HG03064 (cell line): ENCODE measurements around the gene LY6G5B.
"Not testable (repeated sequence)": the region's sequence is repeated elsewhere in the genome, so short reads cannot be mapped to it uniquely, and the experiment has no call there.

Experiments
- ATAC-seq: cut with Tn5 transposase; IDR thresholded peaks from one replicate; pipeline ENCODE4 v1.9.1; 2021; ENCODE audit warnings: low read depth; ENCODE audit not compliant: unreplicated experiment

LY6G5B gene

DNA sequence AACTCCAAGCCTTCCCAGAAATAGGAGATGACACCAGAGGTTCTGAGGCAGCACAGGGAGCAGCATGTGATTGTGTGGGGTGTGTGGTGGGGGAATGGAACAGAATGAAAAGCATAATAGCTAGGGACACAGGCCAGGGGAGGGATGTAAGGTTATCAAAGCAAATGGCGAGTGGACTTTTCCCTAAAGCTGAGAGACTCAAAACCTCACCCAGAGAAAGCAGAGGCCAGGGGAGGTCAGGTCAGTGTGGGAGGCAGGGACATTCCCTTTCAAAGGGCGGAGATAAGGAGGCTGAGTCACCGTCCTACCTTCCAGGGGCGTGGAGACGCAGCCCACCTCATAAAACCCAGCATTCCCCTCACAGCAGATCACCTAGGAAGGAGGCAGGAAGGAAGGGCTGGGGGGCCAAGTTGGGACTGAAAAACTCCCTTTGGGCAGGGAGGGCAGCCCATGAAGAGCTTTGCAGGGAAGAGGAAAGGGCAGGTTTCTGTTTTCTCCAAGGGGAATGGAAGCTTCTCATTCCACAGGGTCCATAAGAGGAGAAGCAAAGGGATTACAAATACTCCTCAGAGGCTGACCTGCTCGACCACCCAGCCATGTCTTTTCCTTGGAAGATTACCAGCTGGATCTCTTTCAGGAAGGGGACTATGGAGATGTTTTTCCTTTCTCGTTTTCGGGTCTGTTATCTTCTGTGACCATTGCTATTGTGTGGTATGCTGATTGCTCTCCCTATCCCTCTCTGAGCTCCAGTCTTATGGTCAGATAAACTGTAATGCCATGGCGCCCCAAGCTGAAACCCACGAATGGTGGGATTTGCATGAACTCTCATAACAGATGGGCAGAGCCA, 20.7 kb downstream of the LY6G5B start:
- ATAC-seq, result no peak

DNA sequence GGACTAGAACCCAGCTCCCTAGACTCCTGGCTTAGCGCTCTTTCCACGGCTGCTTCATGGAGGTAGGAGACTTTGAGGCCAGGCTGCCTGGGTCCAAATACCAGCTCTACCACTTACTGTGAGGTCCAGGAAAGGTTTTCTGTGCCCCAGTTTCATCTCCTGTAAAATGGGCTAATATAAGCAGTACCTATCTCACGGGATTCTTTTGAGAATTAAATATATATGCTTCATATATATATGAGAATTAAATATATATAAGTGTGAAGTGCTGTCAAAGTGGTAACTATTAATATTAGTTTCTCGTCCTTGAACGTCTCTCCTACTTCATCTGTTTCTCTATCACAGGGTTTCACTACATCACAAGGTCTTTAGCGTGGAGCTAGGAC, 21.3 kb downstream of the LY6G5B start:
- no peak for ATAC-seq

DNA sequence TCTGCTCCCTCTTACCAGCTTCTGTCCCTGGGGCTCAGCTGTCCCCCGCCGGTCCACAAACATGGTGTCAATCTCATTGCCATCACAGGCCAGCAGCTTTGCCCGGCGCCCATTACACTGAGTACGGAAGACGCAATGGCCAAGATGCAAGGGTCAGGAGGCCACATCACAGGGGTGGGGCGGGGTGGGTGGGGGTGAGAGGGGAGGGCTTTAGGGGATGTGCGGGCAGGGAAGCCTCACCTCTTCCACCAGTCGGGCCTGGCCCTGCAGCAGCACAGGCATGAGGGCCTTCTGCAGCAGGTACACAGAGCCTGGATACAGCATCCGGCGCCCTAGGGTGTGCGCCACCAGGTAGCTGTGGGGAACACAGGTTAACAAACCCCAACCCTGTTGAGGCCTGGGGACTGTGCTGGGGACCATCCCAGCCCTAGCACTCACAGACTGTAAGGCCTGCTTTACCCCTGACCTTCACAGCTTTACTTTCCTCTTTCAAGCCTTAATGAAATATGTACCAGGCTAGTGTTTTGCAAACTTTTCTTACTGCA, 21.9 kb downstream of the LY6G5B start:
- no peak for ATAC-seq

DNA sequence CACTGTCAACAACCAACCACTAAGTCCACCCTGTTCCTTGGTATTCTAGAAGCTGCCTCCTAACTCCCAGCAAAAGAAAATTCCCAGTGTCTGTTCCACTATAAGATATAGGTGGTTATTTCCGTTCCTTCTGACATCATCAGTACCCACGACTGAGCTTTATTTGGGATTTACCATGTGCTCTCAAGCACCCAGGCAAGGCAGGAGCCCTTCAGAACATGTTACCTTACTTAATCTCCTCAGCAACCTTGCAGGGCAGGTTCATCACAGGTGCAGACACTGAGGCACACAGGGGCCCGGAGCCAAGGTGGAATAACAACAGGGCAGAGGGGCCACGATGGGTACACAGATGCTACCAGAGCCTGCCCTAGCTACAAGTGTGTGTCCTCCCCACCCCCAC, 22.6 kb downstream of the LY6G5B start:
- ATAC-seq, result no peak

DNA sequence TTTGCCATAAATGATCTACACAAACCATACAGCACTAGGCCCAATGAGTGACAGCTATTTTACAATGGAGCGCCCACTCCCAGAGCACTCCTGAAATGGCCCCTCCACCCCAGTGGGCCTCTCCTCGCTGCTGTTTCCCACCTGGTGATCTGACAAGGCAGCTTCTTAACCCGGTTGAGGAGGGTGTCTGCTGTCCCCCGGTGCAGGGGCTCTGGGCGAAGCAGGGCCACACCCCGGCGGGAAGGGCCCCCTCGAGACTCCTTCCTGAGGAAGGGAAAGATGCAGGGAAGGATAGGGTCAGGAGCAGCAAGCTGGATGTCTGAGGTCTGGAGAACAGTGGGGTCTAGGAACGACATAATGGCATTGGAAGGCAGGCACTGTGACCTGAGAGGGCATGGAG, 23.1 kb downstream of the LY6G5B start:
- ATAC-seq, result no peak

DNA sequence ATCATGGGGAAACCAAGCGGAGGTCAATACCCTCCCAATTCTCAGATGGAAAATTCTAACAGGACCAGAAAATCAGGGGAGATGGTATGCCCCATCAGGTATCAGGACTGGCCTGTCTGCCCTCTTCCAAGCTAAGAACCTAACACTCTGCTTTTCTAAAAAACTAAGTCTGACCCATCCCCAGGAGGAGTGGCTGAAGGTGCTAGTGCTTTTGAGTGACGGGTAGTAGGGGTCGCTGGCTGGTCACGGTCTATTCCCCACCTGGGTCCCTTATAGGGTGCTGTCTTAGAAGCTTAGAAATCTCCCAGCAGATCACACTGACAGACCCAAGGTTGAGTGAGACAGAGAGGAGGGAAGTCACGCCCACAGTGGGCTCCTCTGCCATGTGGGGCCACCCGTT, 23.8 kb downstream of the LY6G5B start:
- ATAC-seq, result no peak

DNA sequence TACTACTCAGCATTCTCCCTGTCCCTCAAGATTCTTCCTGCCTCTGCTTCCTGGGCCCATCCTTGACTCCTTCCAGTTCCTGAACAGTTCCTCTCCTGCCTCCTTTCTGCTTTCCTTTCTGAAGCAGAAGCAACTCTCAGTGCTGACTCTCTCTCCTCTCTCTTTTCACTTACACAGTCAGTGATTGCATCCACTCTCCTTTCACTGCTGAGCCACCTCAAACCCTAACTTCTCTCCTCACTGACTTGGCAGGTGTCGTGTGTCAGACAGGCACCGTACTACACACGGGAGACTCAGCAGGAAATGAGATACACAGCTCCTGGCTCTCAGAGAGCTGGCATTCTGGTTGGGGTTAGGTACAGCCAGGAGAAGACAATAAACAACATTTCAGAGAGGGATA, 27.8 kb downstream of the LY6G5B start:
- no peak for ATAC-seq

DNA sequence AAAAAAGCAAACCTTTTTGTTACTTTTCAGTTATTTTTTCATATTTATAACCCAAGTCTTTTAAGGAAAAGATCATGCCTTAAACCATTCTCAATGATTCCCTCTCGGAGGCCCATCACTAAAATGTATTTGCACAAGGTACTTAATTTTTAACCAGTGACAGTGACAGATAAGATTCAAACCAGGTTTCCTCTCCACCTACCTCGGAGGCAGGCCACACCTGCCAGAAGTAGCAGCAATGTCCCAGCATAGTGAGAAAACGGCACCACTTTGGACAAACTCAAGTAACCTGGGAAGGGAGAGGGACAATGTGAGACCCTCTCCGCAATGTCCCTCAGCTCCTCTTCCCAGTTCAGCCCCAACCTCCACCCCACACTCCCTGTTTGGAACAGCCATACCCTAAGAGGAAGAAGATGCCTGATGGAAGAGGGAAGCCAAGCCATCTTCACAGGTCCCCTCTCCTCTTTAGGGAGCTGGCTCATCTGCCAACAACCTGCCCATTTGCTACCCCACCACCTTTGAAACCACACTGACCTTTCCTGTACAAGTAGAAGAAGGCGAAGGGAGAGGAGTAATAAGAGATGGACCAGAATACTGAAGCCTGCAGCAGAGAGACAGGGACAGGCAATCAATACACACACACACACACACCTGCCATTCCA, 31.1 kb downstream of the LY6G5B start:
- no peak for ATAC-seq

DNA sequence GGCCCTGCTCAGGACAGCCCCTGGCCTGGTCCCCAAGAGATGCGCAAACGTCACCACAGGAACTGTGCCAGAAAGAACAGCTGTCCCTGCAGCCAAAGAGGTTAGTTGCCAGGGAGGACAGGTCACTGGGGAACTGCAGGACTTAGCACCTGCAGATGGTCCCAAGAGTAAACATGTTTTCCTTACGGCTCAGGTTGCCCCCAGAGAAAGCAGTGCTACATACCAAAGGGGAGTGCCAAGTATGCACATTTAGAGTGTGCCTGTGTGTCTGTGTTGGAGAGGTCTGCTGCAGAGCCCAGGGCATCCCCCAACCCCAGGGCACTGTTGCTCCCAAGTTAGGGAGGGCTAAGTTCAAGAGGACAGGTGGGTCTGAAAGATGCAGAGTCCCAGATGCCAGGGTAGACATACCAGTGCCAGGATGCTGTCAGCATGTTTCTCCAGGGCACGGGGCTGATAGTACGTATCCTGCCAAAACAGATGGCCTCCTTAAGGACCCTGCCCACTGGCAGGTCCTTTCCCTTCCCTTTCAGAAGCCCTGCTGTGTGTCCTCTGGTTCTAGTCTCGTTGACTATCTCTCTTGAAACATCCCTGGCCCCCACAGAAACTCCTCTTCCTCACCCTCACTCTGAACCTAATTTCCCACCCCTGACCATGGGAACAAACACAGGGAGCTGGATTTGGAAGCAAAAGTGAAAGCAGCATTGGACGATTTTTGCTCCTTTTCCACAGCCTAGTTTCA, 32.1 kb downstream of the LY6G5B start:
- ATAC-seq, result no peak

DNA sequence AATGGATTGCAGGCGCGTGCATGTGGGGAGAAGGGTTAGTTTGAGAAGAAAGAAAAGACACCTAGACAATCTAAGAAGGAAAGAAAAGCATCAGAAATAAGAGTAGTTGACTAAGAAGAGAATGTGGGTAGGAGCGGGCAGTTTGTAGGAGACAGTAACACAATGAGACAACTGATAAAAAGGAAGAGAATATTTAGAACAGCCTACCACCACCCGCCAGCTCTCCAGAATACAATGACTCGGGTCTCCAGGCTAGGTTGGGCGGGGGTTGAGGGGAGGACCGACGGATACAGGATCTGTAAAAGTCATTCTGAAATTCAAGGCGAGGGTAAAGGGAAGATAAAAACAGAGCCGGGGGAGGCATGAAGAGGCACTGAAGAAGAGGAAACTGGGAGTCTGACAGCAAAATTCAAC, 32.6 kb downstream of the LY6G5B start:
- ATAC-seq, result no peak

DNA sequence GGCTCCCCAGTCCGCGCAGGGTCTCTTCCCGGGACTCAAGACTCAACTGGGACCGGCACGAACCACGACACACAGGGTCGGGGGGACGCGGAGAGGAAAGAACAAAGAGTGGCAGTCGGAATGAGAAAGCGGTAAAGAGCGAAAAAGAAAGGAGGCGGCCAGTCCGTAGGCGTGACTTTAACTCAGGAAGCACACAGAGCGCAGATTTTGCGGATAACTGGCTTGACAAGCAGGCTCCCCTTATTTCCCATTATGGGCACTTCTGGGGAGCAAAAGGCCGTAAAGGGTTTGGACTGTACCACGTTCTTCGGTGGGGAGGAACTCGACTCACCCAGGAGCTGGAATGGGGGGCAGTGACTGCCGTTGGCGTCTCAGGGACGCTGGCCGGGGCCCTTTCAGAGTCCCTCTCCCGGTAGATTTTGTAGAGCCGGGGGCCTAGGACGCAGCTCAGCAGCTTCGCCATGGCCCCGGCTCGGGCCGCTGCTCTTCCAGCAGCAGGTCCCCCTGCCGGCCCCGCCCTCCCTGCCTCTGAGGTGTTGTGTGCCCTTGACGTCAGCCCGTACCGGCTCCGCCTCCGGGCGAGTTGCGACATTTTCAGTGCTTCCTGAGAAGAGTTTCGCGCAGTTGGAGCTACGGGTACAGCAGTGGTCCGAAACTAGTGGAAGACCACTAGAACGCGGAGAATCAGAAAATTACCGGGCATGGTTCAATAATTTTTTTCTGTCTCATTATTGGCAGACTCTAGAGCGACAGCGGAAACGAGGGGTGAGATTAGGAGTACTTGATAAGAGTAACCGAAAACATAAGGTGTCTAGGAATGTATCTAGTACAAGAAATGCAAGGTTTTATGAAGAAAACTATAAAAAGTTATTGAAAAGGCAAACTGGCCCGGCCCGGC, 33.3 kb downstream of the LY6G5B start, which contains the start of gene ABHD16A:
Gene ABHD16A (minus strand): TSS at position 506 of the 898 bp plus-strand sequence. CDS start 43 bp downstream, at position 463.
- peak; percentile 80 for ATAC-seq

DNA sequence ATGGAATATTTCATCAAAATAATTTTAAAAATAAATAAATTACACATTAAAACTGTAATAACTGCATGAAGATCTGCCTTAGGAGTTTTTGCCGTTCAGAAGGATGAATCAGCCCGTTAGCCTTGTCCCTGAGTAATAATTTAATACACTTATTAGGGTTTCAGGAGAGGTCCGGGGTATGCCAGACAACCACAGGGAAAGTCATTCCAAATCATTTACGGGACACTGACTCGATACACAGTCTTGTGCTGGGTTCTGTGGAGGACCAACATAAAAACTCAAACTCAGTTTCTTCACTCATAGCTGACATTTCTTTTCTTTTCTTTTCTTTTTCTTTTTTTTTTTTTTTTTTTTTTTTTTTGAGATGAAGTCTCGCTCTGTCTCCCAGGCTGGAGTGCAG, 36.2 kb downstream of the LY6G5B start:
- no peak for ATAC-seq

DNA sequence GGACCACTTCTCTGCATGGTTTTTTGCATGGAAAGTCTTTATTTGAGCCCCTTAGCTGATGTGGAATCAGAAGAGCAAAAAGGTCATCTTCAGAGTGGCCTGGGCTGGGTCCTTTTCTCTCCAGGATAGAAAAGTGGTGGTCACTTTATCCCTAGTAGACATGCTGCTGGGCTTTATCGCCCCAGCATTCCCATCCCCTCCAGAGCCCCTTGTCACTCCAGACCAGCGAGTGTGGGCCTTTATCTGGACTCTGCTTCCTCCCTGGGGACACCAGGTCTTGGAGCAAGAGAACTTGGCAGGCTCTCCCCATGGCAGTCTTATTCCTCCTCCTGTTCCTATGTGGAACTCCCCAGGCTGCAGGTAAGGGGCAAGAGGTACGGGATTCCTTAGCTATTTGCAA, 36.8 kb downstream of the LY6G5B start, which contains the start of gene LY6G6F:
Gene LY6G6F (plus strand): TSS at position 268 of the 400 bp plus-strand sequence. CDS start 41 bp downstream, at position 309.
- no peak for ATAC-seq

DNA sequence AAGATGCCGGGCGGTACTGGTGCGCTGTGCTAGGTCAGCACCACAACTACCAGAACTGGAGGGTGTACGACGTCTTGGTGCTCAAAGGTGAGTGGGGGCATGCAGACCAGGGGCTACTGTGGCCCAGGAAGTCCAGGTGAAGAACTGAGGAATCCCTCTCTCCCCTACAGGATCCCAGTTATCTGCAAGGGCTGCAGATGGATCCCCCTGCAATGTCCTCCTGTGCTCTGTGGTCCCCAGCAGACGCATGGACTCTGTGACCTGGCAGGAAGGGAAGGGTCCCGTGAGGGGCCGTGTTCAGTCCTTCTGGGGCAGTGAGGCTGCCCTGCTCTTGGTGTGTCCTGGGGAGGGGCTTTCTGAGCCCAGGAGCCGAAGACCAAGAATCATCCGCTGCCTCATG, 37.9 kb downstream of the LY6G5B start:
- no peak for ATAC-seq

DNA sequence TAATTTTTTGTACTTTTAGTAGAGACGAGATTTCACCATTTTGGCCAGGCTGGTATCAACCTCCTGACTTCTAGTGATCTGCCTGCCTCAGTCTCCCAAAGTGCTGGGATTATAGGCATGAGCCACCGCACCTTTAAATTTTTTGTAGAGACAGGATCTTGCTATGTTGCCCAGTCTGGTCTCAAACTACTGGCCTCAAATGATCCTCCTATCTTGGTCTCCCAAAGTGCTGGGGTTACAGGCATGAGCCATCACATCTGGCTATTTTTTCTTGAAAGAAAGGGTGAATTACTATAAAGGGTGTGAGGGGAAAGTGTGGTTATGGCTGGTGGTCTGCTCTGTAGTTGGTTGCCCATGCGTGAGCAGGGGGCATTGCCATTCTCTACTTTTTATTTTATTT, 38.4 kb downstream of the LY6G5B start:
- ATAC-seq, result no peak

DNA sequence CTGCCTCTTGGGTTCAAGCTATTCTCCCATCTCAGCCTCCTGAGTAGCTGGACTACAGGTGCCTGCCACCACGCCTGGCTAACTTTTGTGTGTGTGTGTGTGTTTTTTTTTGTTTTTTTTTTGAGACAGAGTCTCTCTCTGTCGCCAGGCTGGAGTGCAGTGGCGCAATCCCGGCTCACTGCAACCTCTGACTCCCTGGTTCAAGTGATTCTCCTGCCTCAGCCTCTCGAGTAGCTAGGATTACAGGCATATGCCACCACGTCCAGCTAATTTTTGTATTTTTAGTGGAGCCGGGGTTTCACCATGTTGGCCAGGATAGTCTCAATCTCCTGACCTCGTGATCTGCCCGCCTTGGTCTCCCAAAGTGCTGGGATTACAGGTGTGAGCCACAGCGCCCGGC, 39.4 kb downstream of the LY6G5B start:
- ATAC-seq, result not testable (repeated sequence)

DNA sequence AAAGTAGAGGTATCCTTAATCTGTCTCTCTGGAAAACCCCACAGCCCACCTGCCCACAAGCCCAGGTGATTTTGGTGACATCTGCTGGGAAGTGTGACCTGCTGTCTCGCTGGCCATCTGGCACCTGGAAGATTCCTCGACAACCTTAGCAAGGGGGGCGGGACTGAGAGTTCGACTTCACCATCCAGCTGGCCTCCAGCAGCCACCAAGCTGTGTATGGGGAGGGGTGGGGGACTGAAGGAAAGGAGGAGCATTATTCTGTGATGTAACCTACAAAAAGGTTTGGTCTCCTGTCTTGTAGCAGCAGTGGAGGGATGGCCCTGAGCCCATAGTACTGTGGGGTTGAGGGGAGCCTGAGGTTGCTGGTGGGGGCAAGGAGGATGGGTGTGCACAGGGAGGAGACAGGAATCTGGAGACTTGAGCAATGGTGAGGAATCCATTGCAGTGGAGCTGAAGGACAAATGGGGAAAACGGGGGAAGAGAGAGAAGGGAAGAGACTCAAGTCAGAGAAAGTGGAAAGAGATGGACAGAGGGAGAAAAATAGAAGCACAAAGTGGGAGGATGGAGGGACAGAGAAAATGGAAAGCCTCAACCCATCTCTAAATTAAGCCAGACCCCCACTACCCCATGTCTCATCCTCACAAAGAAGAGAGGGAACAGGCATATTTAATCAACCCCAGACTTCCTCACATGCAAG, 40.9 kb downstream of the LY6G5B start:
- no peak for ATAC-seq

DNA sequence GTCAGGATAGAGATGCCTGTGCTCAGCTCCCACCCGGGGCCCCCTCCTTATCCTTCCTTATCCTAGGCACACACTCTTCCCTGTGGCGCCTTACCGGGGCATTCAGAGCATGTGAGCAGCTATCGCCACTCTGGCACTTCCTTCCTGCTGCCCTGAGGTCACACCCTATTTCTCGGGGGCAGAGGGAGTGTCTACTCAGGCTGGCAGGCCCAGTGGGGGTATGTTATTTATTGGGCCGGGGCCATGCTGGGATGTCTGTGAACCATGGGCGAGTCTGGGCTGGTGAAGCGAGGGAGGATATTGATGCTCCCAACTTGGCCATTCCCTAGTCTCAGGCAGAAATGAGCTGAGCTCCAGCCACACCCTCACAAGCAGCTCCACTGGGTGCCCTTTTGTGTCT, 41.5 kb downstream of the LY6G5B start:
- ATAC-seq, result no peak

DNA sequence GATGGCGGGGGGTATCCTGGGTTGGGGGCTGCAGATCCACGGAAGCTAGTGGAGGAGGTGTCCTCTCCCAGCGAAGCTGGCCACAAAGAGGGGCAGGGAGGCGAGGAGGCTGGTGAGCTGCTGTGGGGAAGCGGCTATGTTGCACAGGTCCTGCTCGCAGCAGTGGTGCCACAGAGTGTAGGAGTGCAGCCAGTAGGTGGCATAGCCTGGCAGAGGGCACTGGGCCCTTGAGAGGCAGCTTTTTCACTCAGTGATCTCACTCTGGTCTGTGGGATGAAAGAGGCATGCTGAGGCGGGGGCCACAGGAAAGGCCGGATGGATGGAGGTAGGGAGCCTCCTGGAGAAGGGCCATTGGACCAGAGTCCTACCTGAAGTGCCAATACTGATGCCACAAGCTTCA, 42.5 kb downstream of the LY6G5B start:
- ATAC-seq, result no peak
